ENCODE results near the gene KRTAP16-1. TPM values are rescaled to one million over a fixed set of nuclear protein-coding genes. Genes with fewer than 3 reads are reported as not detected.
"Not testable (repeated sequence)": the region's sequence is repeated elsewhere in the genome, so short reads cannot be mapped to it uniquely, and the experiment has no call there.

The KRTAP16-1 gene
- total RNA-seq, 4 donors from 2014 or later, result not detected

GRCh38 chr17:41347869-41348760, 39.0 kb upstream of the KRTAP16-1 start:
- H3K9me3 ChIP-seq, result no peaks in the 10 kb centered on the region
- H3K4me1 ChIP-seq, result no peaks in the 10 kb centered on the region
- TF ChIP-seq POLR2A (IDR thresholded peaks at IDR 0.05) (no peak), CTCF (IDR thresholded peaks at IDR 0.05) (no peak)
- no peak for DNase-seq
- no peak overlapping the region for H3K27ac ChIP-seq
- intact Hi-C loops (cut with DNase I; ENCODE audit: low total_unique reads), result no loop called here
- H3K36me3 ChIP-seq, result no peaks in the 10 kb centered on the region
- no peaks in the 10 kb centered on the region for H3K27me3 ChIP-seq
- no peak overlapping the region for H3K4me3 ChIP-seq

- H3K4me3 ChIP-seq; H3K27ac ChIP-seq; H3K36me3 ChIP-seq; H3K4me1 ChIP-seq; H3K9me3 ChIP-seq; DNase-seq; H3K27me3 ChIP-seq; intact Hi-C loops (cut with DNase I; ENCODE audit: low total_unique reads): not testable (repeated sequence)
Measured at GRCh38 chr17:41346421-41346820, 37.3 kb upstream of the KRTAP16-1 start.

DNA sequence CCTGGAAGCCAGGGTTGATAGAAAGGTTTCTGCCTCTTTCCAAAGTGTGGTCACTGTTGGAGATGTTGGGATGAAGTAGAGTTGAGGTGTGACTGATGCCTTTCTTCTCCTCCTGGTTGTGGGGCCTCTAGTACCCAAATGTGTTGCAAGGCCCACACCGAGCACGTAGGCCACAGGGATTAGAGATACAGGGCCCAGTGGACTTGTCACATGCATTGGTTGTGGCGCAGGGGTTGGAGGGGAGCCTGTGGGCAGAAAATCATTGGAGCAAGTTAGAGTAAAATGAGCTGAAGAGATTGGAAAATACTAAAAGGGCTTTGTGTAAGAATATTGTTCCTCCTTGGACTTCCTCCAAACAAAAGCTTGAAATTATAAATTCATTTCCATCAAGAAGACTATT, 36.9 kb upstream of the KRTAP16-1 start:
- no peaks in the 10 kb centered on the region for H3K27me3 ChIP-seq
- H3K9me3 ChIP-seq, result no peaks in the 10 kb centered on the region
- H3K4me1 ChIP-seq, result no peaks in the 10 kb centered on the region
- H3K36me3 ChIP-seq, result no peaks in the 10 kb centered on the region
- H3K4me3 ChIP-seq, result no peak overlapping the region
- intact Hi-C loops (cut with DNase I; ENCODE audit: low total_unique reads), result no loop called here
- no peak overlapping the region for H3K27ac ChIP-seq
- TF ChIP-seq CTCF (IDR thresholded peaks at IDR 0.05), result no peak
- TF ChIP-seq POLR2A (IDR thresholded peaks at IDR 0.05), result no peak
- no peak for DNase-seq

- H3K36me3 ChIP-seq, result no peaks in the 10 kb centered on the region
- intact Hi-C loops (cut with DNase I; ENCODE audit: low total_unique reads), result no loop called here
- DNase-seq, result no peak
- no peaks in the 10 kb centered on the region for H3K9me3 ChIP-seq
- no peak overlapping the region for H3K4me3 ChIP-seq
- no peaks in the 10 kb centered on the region for H3K27me3 ChIP-seq
- no peak overlapping the region for H3K27ac ChIP-seq
- no peak for TF ChIP-seq POLR2A (IDR thresholded peaks at IDR 0.05)
- no peak for TF ChIP-seq CTCF (IDR thresholded peaks at IDR 0.05)
- H3K4me1 ChIP-seq, result no peaks in the 10 kb centered on the region
Measured at GRCh38 chr17:41343029-41343428, 33.9 kb upstream of the KRTAP16-1 start.

- Histone ChIP-seq H3K36me3 (no peaks in the 10 kb centered on the region), H3K4me1 (no peaks in the 10 kb centered on the region), H3K27me3 (no peaks in the 10 kb centered on the region), H3K27ac (no peak overlapping the region), H3K9me3 (no peaks in the 10 kb centered on the region), H3K4me3 (no peak overlapping the region)
- no peak for DNase-seq
- intact Hi-C loops (cut with DNase I; ENCODE audit: low total_unique reads), result no loop called here
- no peak for TF ChIP-seq CTCF (IDR thresholded peaks at IDR 0.05)
- no peak for TF ChIP-seq POLR2A (IDR thresholded peaks at IDR 0.05)
Measured at GRCh38 chr17:41340934-41341861, 32.1 kb upstream of the KRTAP16-1 start.

All from uterus (tissue), 4 donors.